GM12878 (cell line): ENCODE measurements around the gene EPHA8. TPM values are rescaled to one million over a fixed set of nuclear protein-coding genes. Genes with fewer than 3 reads are reported as not detected.

Experiments used
- ATAC-seq: fragments of 200-7000 bp; cut with Tn5 transposase; 3 replicates; pipeline ENCODE4 v1.9.1; 2020; ENCODE audit warnings: mild to moderate bottlenecking, moderate library complexity
- BruUV-seq: library from RNA; stranded (reverse); fragments of 400-500 nt; replicated peaks from 2 replicates; lab custom pipeline; 2021; lab: Mats Ljungman, UMichigan
- CTCF ChIA-PET: fragments of 300-600 bp; sonication (Branson Sonifier 250); formaldehyde crosslinking; extraction: SDS; loops from one replicate; lab custom pipeline; 2021; ENCODE audit warnings: inconsistent platforms; lab: Yijun Ruan, JAX
- POLR2A ChIA-PET: fragments of 350-600 bp; formaldehyde crosslinking; extraction: SDS; loops from one replicate; lab custom pipeline; 2021; ENCODE audit warnings: inconsistent platforms; lab: Charles Lee
- RAD21 ChIA-PET: fragments of 300-600 bp; sonication (Branson Sonifier 250); formaldehyde crosslinking; loops from one replicate; lab custom pipeline; 2023; ENCODE audit warnings: antibody characterized with exemption; ENCODE audit not compliant: unreplicated experiment; lab: Charles Lee
- SMC1A ChIA-PET: fragments of 300-600 bp; sonication (Branson Sonifier 250); formaldehyde crosslinking; loops from one replicate; lab custom pipeline; 2023; ENCODE audit not compliant: unreplicated experiment, uncharacterized antibody; lab: Charles Lee
- DNase-seq: peaks from one replicate; pipeline ENCODE4 v3.0.0-alpha.2; 2011; ENCODE audit warnings: low read depth, low spot score
- FAIRE-seq: peaks from 3 replicates; lab custom pipeline; 2011; peaks lifted over from hg19 to GRCh38; lab: Jason Lieb, UNC
- H2AFZ ChIP-seq: 2 replicates; pipeline ENCODE4 v1.6.0; 2011; ENCODE audit warnings: low read depth, low read length, control low read depth; ENCODE audit not compliant: control insufficient read depth
- H3K27ac ChIP-seq: 2 replicates; pipeline ENCODE4 v1.5.1; 2011; ENCODE audit warnings: control low read depth; ENCODE audit not compliant: control insufficient read depth, insufficient read depth
- H3K27me3 ChIP-seq, 2 experiments: replicated peaks in 1 of 2; 2 replicates each; pipeline versions ENCODE4 v1.6.0 to v1.6.1; 2011; ENCODE audit warnings: low read length in 1 of 2; ENCODE audit not compliant: control insufficient read depth in 2 of 2, insufficient read depth in 2 of 2
- H3K36me3 ChIP-seq, 2 experiments: 2 replicates each; pipeline ENCODE4 v1.5.1; 2011; ENCODE audit warnings: low read length in 1 of 2; ENCODE audit not compliant: control insufficient read depth in 2 of 2, insufficient read depth in 2 of 2
- H3K4me1 ChIP-seq: 2 replicates; pipeline ENCODE4 v1.6.1; 2011; ENCODE audit warnings: mild to moderate bottlenecking, low read length, moderate library complexity, mixed read lengths; ENCODE audit not compliant: control insufficient read depth, insufficient read depth
- H3K4me2 ChIP-seq: 2 replicates; pipeline ENCODE4 v1.6.0; 2011; ENCODE audit warnings: control low read depth; ENCODE audit not compliant: control insufficient read depth, insufficient read depth
- H3K4me3 ChIP-seq: fragments of 200-600 bp; sonication (generic); 2 replicates; pipeline ENCODE4 v1.5.1; 2016
- H3K79me2 ChIP-seq: 2 replicates; pipeline ENCODE4 v1.6.0; 2011; ENCODE audit warnings: low read length; ENCODE audit not compliant: control insufficient read depth, insufficient read depth
- H3K9ac ChIP-seq: 2 replicates; pipeline ENCODE4 v1.8.0; 2011; ENCODE audit warnings: low read length, control low read depth, mixed read lengths; ENCODE audit not compliant: control insufficient read depth, insufficient read depth
- H3K9me3 ChIP-seq: replicated peaks from 3 replicates; pipeline ENCODE4 v1.5.1; 2011; ENCODE audit warnings: mild to moderate bottlenecking, low read length; ENCODE audit not compliant: control insufficient read depth, insufficient read depth
- H4K20me1 ChIP-seq: 2 replicates; pipeline ENCODE4 v1.6.0; 2011; ENCODE audit not compliant: control insufficient read depth, insufficient read depth
- CBX5 ChIP-seq: sonication (generic); IDR thresholded peaks from 2 replicates; pipeline ENCODE4 v1.6.1; 2016; ENCODE audit warnings: low read depth, moderate library complexity, mild to moderate bottlenecking, inconsistent platforms
- CEBPB ChIP-seq, 2 experiments: fragments of 150-350 bp in 1 of 2; IDR thresholded peaks; 2 replicates each; pipeline ENCODE4 v1.6.1; 2012 to 2014; ENCODE audit warnings: low read depth in 2 of 2, low read length in 2 of 2, borderline replicate concordance in 1 of 2, inconsistent platforms in 1 of 2
- CHD2 ChIP-seq: IDR thresholded peaks from 2 replicates; pipeline ENCODE4 v1.6.1; 2011; ENCODE audit warnings: low read depth, low read length, improper control_type of control experiment, borderline replicate concordance
- CREB1 ChIP-seq: IDR thresholded peaks from 2 replicates; pipeline ENCODE4 v1.6.1; 2012; ENCODE audit warnings: low read depth, mild to moderate bottlenecking, inconsistent platforms
- ETV6 ChIP-seq, 2 experiments: fragments of 450-650 bp in 1 of 2; IDR thresholded peaks in 1 of 2; conservative IDR thresholded peaks in 1 of 2; 2 replicates each; pipeline ENCODE4 v1.6.1; 2014; ENCODE audit warnings: antibody characterized with exemption in 1 of 2, borderline replicate concordance in 1 of 2, low read depth in 1 of 2, mild to moderate bottlenecking in 1 of 2, moderate library complexity in 1 of 2
- MEF2A ChIP-seq: IDR thresholded peaks from 2 replicates; pipeline ENCODE4 v1.6.1; 2011; ENCODE audit warnings: low read depth, mild to moderate bottlenecking, low read length, moderate library complexity; ENCODE audit not compliant: insufficient read depth
- NFIC ChIP-seq: IDR thresholded peaks from 2 replicates; pipeline ENCODE4 v1.6.1; 2012; ENCODE audit warnings: low read depth, mild to moderate bottlenecking, inconsistent platforms, low read length, moderate library complexity
- NRF1 ChIP-seq: conservative IDR thresholded peaks from 2 replicates; pipeline ENCODE4 v1.6.1; 2011; ENCODE audit warnings: mild to moderate bottlenecking, low read depth, low read length, improper control_type of control experiment
- POLR2A ChIP-seq: IDR thresholded peaks from 2 replicates; pipeline ENCODE4 v1.6.1; 2011; ENCODE audit warnings: low read depth, mild to moderate bottlenecking, low read length
- POLR2AphosphoS5 ChIP-seq: IDR thresholded peaks from 2 replicates; pipeline ENCODE4 v1.6.1; 2011; ENCODE audit warnings: mild to moderate bottlenecking, low read length, inconsistent platforms
- RELB ChIP-seq: fragments of 450-650 bp; IDR thresholded peaks from 2 replicates; pipeline ENCODE4 v1.6.1; 2017; ENCODE audit warnings: low read depth, mild to moderate bottlenecking, moderate library complexity
- RFX5 ChIP-seq: IDR thresholded peaks from 2 replicates; pipeline ENCODE4 v1.6.1; 2011; ENCODE audit warnings: low read depth, low read length, improper control_type of control experiment
- TARDBP ChIP-seq: IDR thresholded peaks from 2 replicates; pipeline ENCODE4 v1.6.1; 2016; ENCODE audit warnings: borderline replicate concordance
- TBL1XR1 ChIP-seq: IDR thresholded peaks from 2 replicates; pipeline ENCODE4 v1.6.1; 2012; ENCODE audit warnings: low read depth, low read length, improper control_type of control experiment
- ZBED1 ChIP-seq: IDR thresholded peaks from 2 replicates; pipeline ENCODE4 v1.6.1; 2016; ENCODE audit warnings: borderline replicate concordance
- ZBTB40 ChIP-seq: fragments of 450-650 bp; IDR thresholded peaks from 2 replicates; pipeline ENCODE4 v1.6.1; 2016; ENCODE audit warnings: mild to moderate bottlenecking, moderate library complexity, borderline replicate concordance
- WGBS: methylation state at CpG from one replicate; pipeline ENCODE4 v1.1.6; 2016; ENCODE audit warnings: low lambda C conversion rate; ENCODE audit not compliant: insufficient replicate concordance, insufficient coverage; ENCODE audit errors: missing lambda C conversion rate; 5-methylcytosine and 5-hydroxymethylcytosine counted together
- in situ Hi-C: fragments of 300-500 bp; cut with MboI; formaldehyde crosslinking; loops from 9 replicates; pipeline ENCODE4 v1.14.3; 2018; ENCODE audit warnings: mixed read lengths
- intact Hi-C: fragments of 100-400 bp; cut with micrococcal nuclease; formaldehyde crosslinking; loops from one replicate; pipeline ENCODE4 v1.14.2; 2022; ENCODE audit not compliant: unreplicated experiment
- polyA plus RNA-seq, 11 experiments: library from polyadenylated mRNA; depleted of rRNA in 4 of 11; unstranded in 6 of 11; stranded (reverse) in 5 of 11; fragments of >200 nt; fragmentation: Nextera tagmentation in 4 of 11; fragmentation: Illumina TruSeq in 1 of 11; extraction: Ambion mirVana in 4 of 11; extraction: Trizol in 1 of 11; gene quantifications; 1 replicate in 1 of 11; 2 replicates in 10 of 11; pipeline versions ENCODE4 v1.2.1 to v1.2.3, GENCODE V29; 2011 to 2016; ENCODE audit warnings: inconsistent platforms in 2 of 11, missing spikeins in 2 of 11, low read depth in 1 of 11
- total RNA-seq, 4 experiments: library from RNA; depleted of rRNA in 3 of 4; stranded (reverse); fragments of >200 nt in 3 of 4; fragmentation: Illumina TruSeq in 1 of 4; extraction: Trizol in 1 of 4; gene quantifications; 2 replicates each; pipeline versions ENCODE4 v1.2.1 to v1.2.3, GENCODE V29; 2013 to 2021
- TF ChIP-seq, protein P1 (sequence below): IDR thresholded peaks from 2 replicates; pipeline ENCODE4 v1.6.1; 2011; ENCODE audit warnings: low read depth, low read length, improper control_type of control experiment, borderline replicate concordance

Gene EPHA8
- total and polyA plus RNA-seq, 10 of the 15 experiments (the other 5 are each of a cell fraction or from before 2014, with no cell fraction given): not detected

DNA sequence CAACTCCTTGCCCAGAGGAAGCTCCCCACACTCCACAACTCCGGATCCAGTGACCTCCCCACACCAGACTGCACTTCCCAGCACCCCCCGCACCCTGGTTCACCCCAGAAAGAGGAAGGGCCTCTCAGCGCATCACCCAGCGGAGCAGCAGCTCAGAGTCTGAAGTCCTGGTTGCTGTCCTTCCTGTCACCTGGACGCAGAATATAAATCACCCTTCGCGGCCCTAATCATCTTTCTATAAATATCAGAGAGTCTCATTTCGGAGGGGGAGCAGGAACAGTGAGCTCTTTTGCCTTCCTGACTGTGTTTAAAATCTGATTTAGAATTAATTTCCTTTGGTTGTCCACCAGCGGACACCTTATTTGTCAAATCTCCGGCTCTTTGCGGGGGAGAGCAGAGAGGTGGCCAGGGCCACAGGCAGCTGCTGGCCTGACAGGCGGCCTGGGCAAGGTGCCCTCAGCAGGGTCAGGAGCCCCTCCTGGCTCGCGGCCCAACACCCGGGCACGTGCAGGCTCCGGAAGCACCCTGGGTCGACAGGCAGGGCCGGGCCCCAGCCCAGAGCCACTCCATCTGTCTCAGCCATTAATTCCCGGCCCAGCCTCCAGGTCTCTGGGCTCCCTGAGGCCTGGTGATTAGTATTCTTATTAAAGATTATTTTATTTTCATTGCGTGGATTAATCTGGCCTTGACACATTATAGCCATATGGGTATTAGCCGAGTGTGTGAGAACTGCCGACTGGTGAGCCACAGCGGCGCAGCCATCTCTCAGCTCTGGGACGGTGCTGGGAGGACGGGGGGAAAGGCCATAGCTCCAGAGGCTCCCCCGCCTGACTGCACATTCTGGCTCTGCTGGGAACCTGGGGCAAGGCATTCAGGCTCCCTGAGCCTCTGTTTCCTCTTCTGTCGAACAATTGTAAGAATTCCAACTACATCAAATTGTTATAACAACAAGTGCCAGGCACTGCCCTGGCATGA is 19.7 kb downstream of the EPHA8 start:
- ChIA-PET SMC1A (no interaction called here), POLR2A (no interaction called here), CTCF (no interaction called here), RAD21 (no interaction called here)
- H3K79me2 ChIP-seq: no peaks in the 10 kb centered on the region
- intact Hi-C loops: no loop called here
- ATAC-seq (no peak), FAIRE-seq (no peak), DNase-seq (no peak)
- no peak overlapping the region for H3K9ac ChIP-seq
- WGBS: 56% methylated on average over 29 of the region's 29 CpGs
- peaks cover 2% of the 10 kb centered on the region; the same call in 1 of the 3 replicates for H3K9me3 ChIP-seq
- in situ Hi-C loops: no loop called here
- H3K27ac ChIP-seq: no peak overlapping the region
- H3K4me2 ChIP-seq: no peak overlapping the region
- no peaks in the 10 kb centered on the region for H4K20me1 ChIP-seq
- no peak overlapping the region for H3K4me3 ChIP-seq
- no TSS peak for BruUV-seq
- no peaks in the 10 kb centered on the region for H3K36me3 ChIP-seq
- TF ChIP-seq CEBPB (IDR thresholded peaks at IDR 0.05; ENCODE audit: borderline replicate concordance in 1 of 2, low read depth in 2 of 2, low read length in 2 of 2) (no peak), TARDBP (no peak), ZBED1 (no peak), CBX5 (no peak), MEF2A (no peak), CHD2 (no peak), TBL1XR1 (no peak), ZBTB40 (no peak), POLR2A (no peak), RFX5 (no peak), NRF1 (no peak), RELB (no peak), NFIC (no peak), ETV6 (conservative IDR thresholded peaks at IDR 0.05 in 1 of 2, IDR thresholded peaks at IDR 0.05 in 1 of 2; ENCODE audit: borderline replicate concordance in 1 of 2, low read depth in 1 of 2) (no peak), CREB1 (no peak), POLR2AphosphoS5 (no peak)
- TF ChIP-seq, protein P1, sequence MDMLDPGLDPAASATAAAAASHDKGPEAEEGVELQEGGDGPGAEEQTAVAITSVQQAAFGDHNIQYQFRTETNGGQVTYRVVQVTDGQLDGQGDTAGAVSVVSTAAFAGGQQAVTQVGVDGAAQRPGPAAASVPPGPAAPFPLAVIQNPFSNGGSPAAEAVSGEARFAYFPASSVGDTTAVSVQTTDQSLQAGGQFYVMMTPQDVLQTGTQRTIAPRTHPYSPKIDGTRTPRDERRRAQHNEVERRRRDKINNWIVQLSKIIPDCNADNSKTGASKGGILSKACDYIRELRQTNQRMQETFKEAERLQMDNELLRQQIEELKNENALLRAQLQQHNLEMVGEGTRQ: no peak
- no peak overlapping the region for H2AFZ ChIP-seq
- no peaks in the 10 kb centered on the region for H3K4me1 ChIP-seq
- no peaks in the 10 kb centered on the region; a peak in 1 of 4 replicates for H3K27me3 ChIP-seq
